HepG2 (cell line): ENCODE data around the gene SLC22A31. TPM values are rescaled to one million over a fixed set of nuclear protein-coding genes. Genes with fewer than 3 reads are reported as not detected.
A peak's percentile ranks its signal among the peaks of the same experiment; 100 is the strongest.

Experiments
- ATF3 ChIP-seq: sonication (generic); formaldehyde crosslinking; IDR thresholded peaks from 2 replicates; pipeline ENCODE4 v1.4.0; 2020; ENCODE audit warnings: missing genetic modification reagents
- ATF7-NPFF ChIP-seq: sonication (generic); formaldehyde crosslinking; IDR thresholded peaks from 2 replicates; pipeline ENCODE4 v1.8.1; 2023; ENCODE audit warnings: mild to moderate bottlenecking, low read depth, missing genetic modification reagents, moderate library complexity
- BRF2 ChIP-seq: sonication (generic); formaldehyde crosslinking; IDR thresholded peaks from 2 replicates; pipeline ENCODE4 v1.8.1; 2022; ENCODE audit warnings: mild to moderate bottlenecking, missing genetic modification reagents
- CAMTA2 ChIP-seq: sonication (generic); formaldehyde crosslinking; IDR thresholded peaks from 2 replicates; pipeline ENCODE4 v1.4.0; 2020; ENCODE audit warnings: mild to moderate bottlenecking, missing genetic modification reagents, borderline replicate concordance
- ELF3 ChIP-seq: IDR thresholded peaks from 2 replicates; pipeline ENCODE4 v1.6.1; 2016; ENCODE audit warnings: missing genetic modification reagents, missing compliant biosample characterization
- GATA4 ChIP-seq: sonication (generic); IDR thresholded peaks from 2 replicates; pipeline ENCODE4 v1.6.1; 2016; ENCODE audit warnings: antibody characterized with exemption, low read depth, borderline replicate concordance
- IRF2 ChIP-seq: IDR thresholded peaks from 2 replicates; pipeline ENCODE4 v1.6.1; 2018; ENCODE audit warnings: missing genetic modification reagents, missing compliant biosample characterization
- MTA3 ChIP-seq: sonication (generic); formaldehyde crosslinking; IDR thresholded peaks from 2 replicates; pipeline ENCODE4 v1.4.0; 2020; ENCODE audit warnings: missing genetic modification reagents
- NFYC ChIP-seq: IDR thresholded peaks from 2 replicates; pipeline ENCODE4 v1.6.1; 2016; ENCODE audit warnings: missing genetic modification reagents, missing compliant biosample characterization
- NPAS2 ChIP-seq: sonication (generic); formaldehyde crosslinking; IDR thresholded peaks from 2 replicates; pipeline ENCODE4 v1.8.0; 2022; ENCODE audit warnings: mild to moderate bottlenecking, missing genetic modification reagents, borderline replicate concordance
- PRDM10 ChIP-seq: sonication (generic); formaldehyde crosslinking; IDR thresholded peaks from 2 replicates; pipeline ENCODE4 v1.4.0; 2020; ENCODE audit warnings: low read depth, missing genetic modification reagents
- SKI ChIP-seq: fragments of 450-650 bp; IDR thresholded peaks from one replicate; pipeline ENCODE4 v1.6.1; 2018; ENCODE audit warnings: mild to moderate bottlenecking; ENCODE audit not compliant: partially characterized antibody
- SP2 ChIP-seq: sonication (generic); formaldehyde crosslinking; IDR thresholded peaks from 2 replicates; pipeline ENCODE4 v1.5.1; 2020; ENCODE audit warnings: mild to moderate bottlenecking, missing genetic modification reagents
- ZBTB25 ChIP-seq: IDR thresholded peaks from 2 replicates; pipeline ENCODE4 v1.6.1; 2018; ENCODE audit warnings: missing genetic modification reagents
- ZHX1 ChIP-seq: sonication (generic); formaldehyde crosslinking; IDR thresholded peaks from 2 replicates; pipeline ENCODE4 v1.8.1; 2022; ENCODE audit warnings: low read depth, mild to moderate bottlenecking, missing genetic modification reagents
- ZNF20 ChIP-seq: sonication (generic); formaldehyde crosslinking; IDR thresholded peaks from 2 replicates; pipeline ENCODE4 v1.4.0; 2020; ENCODE audit warnings: mild to moderate bottlenecking, moderate library complexity, missing genetic modification reagents
- ZNF563 ChIP-seq: sonication (generic); formaldehyde crosslinking; IDR thresholded peaks from 2 replicates; pipeline ENCODE4 v1.8.0; 2022; ENCODE audit warnings: mild to moderate bottlenecking, moderate library complexity, missing genetic modification reagents
- ZNF746 ChIP-seq: sonication (generic); formaldehyde crosslinking; IDR thresholded peaks from 2 replicates; pipeline ENCODE4 v1.8.0; 2022; ENCODE audit warnings: mild to moderate bottlenecking, missing genetic modification reagents
- ZNF788 ChIP-seq: sonication (generic); formaldehyde crosslinking; IDR thresholded peaks from 2 replicates; pipeline ENCODE4 v1.5.0; 2020; ENCODE audit warnings: mild to moderate bottlenecking, missing genetic modification reagents, borderline replicate concordance
- polyA plus RNA-seq, 8 experiments: library from polyadenylated mRNA; depleted of rRNA in 3 of 8; stranded (reverse) in 7 of 8; unstranded in 1 of 8; fragments of >200 nt; fragmentation: Illumina TruSeq in 4 of 8; extraction: Trizol in 4 of 8; gene quantifications; 2 replicates each; pipeline versions ENCODE4 v1.2.1 to v1.2.3, GENCODE V29; 2011 to 2016; ENCODE audit warnings: low read depth in 4 of 8, missing spikeins in 1 of 8, mixed read lengths in 1 of 8; ENCODE audit not compliant: insufficient read depth in 1 of 8
- total RNA-seq, 5 experiments: library from RNA; depleted of rRNA; stranded (reverse); fragments of >200 nt; fragmentation: Illumina TruSeq; extraction: Trizol; gene quantifications; 2 replicates each; pipeline ENCODE4 v1.2.3, GENCODE V29; 2016; ENCODE audit warnings: low read depth in 1 of 5

The SLC22A31 gene
- total and polyA plus RNA-seq, 2 of the 13 experiments (the other 11 are each of a cell fraction or from before 2014, with no cell fraction given), result 67.3 to 83.3 TPM

- TF ChIP-seq ZNF746 (CRISPR knock-in tag) (no peak), ZNF788 (CRISPR knock-in tag) (peak; percentile 50; the same call in 1 of the 2 replicates), ATF3 (CRISPR knock-in tag) (peak; percentile 50; the same call in 1 of the 2 replicates), NPAS2 (no peak), ZNF563 (CRISPR knock-in tag) (peak; percentile 30; the same call in 1 of the 2 replicates), NFYC (CRISPR knock-in tag) (peak; percentile 14), GATA4 (0 out of 2 replicates have a peak, but pooled peaks have one; percentile 36), ELF3 (CRISPR knock-in tag) (peak; percentile 48; the same call in 1 of the 2 replicates), ZBTB25 (no peak), CAMTA2 (CRISPR knock-in tag) (peak; percentile 75; the same call in 1 of the 2 replicates), ZHX1 (CRISPR knock-in tag) (no peak), SP2 (CRISPR knock-in tag) (peak; percentile 63; the same call in 1 of the 2 replicates), ZNF20 (CRISPR knock-in tag) (no peak), SKI (no peak), BRF2 (CRISPR knock-in tag) (peak; percentile 54; the same call in 1 of the 2 replicates), PRDM10 (CRISPR knock-in tag) (no peak), ATF7-NPFF (peak; percentile 81; the same call in 1 of the 2 replicates), MTA3 (CRISPR knock-in tag) (no peak), IRF2 (CRISPR knock-in tag) (peak; percentile 77)
Observed at GRCh38 chr16:89246903-89247733, 46.8 kb upstream of the SLC22A31 start (continued).
